D721Med (cell line): ENCODE results near the gene BCR.

Source experiments
- DNase-seq: peaks from one replicate; pipeline ENCODE4 v3.0.0; 2011; ENCODE audit warnings: low spot score; ENCODE audit not compliant: insufficient read length
- FAIRE-seq: peaks from 2 replicates; lab custom pipeline; 2011; peaks lifted over from hg19 to GRCh38; lab: Jason Lieb, UNC
- CTCF ChIP-seq: IDR thresholded peaks from 2 replicates; pipeline ENCODE4 v1.5.1; 2012; ENCODE audit warnings: mild to moderate bottlenecking, control low read depth; ENCODE audit not compliant: insufficient read depth; ENCODE audit errors: missing control alignments

BCR gene

DNA sequence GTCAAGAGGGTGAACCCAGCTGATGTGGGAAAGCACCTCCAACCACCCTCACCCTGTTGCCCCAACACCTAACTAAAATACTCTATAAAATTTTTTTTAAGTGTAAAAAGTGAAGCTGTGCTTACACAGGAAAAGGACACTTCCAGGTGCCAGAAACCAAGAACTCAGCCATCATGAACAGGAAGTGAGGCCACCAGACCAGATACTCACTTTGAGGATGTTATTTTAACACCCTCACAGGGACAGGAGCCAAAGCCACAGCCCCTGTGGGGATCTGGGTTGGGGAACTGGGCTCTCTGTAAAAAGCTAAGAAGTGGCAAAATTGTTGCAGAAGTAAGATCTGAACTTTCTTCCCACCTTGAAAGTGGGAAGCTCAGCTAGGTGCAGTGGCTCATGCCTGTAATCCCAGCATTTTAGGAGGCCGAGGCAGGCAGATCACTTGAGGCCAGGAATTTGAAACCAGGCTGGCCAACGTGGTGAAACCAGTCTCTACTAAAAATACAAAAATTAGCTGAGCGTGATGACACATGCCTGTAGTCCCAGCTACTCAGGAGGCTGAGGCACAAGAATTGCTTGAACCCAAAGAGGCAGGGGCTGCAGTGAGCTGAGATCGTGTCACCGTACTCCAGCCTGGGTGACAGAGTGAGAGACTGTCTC lies 42.3 kb upstream of the BCR start:
- no peak for DNase-seq
- FAIRE-seq = no peak
- no peak for TF ChIP-seq CTCF

DNA sequence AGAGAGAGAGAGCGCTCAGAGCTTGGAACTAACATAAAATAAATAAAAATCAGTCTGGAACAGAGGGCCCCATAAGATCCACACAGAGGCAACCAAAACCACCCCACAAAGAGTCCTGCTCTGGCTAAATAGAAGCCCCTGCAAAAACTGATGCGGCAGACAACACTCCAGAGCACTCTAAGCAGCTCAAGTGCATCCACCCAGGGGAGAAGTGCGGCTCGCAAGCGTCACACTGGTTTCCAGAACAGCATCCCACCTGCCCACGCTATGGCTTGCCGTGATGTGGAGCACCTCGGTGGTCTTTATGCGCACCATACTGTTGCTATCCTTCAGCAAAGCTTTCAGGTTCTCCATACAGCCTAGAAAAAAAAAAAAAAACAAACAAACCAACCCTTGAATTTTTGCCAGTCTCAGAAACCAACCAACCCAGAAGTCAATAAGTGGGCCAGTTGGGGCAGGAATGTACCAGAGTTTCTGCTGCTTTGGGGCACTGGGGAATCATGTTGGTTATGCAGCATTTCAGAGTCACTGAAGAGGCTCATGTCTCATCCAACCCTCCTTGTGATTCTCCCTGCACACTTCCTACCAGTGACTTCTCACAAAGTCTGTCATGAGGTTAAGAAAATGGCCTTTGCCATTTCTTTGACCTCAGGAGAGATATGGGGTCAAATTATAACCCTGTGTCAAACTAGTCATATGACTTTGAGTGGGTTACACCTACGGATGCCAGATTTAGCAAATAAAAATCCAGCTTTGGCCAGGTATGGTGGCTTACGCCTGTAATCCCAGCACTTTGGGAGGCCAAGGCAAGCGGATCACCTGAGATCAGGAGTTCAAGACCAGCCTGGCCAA lies 41.5 kb upstream of the BCR start:
- TF ChIP-seq CTCF = no peak
- DNase-seq = no peak
- FAIRE-seq = no peak

GRCh38 chr22:23140385-23140784 lies 39.9 kb upstream of the BCR start:
- DNase-seq (no peak), FAIRE-seq (no peak)
- TF ChIP-seq CTCF = no peak

- FAIRE-seq = no peak
- no peak for DNase-seq
- no peak for TF ChIP-seq CTCF
Observed at GRCh38 chr22:23142546-23143105, 37.7 kb upstream of the BCR start.

DNA sequence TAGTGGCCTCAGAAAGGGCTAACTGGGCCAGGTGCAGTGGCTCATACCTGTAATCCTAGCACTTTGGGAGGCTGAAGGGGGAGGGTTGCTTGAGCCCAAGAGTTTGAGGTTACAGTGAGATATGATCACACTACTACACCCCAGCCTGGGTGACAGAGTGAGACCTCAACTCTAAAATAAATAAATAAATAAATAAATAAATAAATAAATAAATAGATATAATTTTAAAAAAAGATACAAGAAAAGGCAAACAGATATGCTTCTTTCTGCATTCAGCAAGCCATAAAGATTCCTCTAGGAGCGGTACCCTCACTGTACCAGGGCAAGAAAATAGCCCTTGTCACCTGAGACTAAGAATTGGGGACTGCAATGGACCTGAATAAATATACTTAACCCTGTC lies 37.2 kb upstream of the BCR start:
- DNase-seq = no peak
- TF ChIP-seq CTCF = no peak
- FAIRE-seq = no peak

GRCh38 chr22:23144432-23144831 lies 35.9 kb upstream of the BCR start:
- no peak for FAIRE-seq
- no peak for DNase-seq
- TF ChIP-seq CTCF = no peak
